CD14-positive monocyte (primary cell): ENCODE data around the gene TAF4. TPM values are rescaled to one million over a fixed set of nuclear protein-coding genes. Genes with fewer than 3 reads are reported as not detected.

Experiments used
- DNase-seq, 3 donors: peaks; one replicate each; pipeline ENCODE4 v3.0.0-alpha.2; 2011 to 2022
- H2AFZ ChIP-seq: 2 replicates; pipeline ENCODE4 v1.6.0; 2012; ENCODE audit warnings: mild to moderate bottlenecking, low read depth, low read length, inconsistent platforms; ENCODE audit not compliant: insufficient read depth, poor library complexity, severe bottlenecking
- H3K27ac ChIP-seq, 2 donors: 1 replicate in 1 of 2; 2 replicates in 1 of 2; pipeline ENCODE4 v1.5.1; 2012 to 2013; ENCODE audit warnings: low read length in 2 of 2, control low read depth in 1 of 2, inconsistent platforms in 1 of 2, low read depth in 1 of 2, mild to moderate bottlenecking in 1 of 2
- H3K27me3 ChIP-seq, 2 donors: one replicate each; pipeline versions ENCODE4 v1.6.0 to v1.6.1; 2011 to 2013; ENCODE audit warnings: low read length in 2 of 2; ENCODE audit not compliant: control insufficient read depth in 2 of 2, insufficient read depth in 2 of 2
- H3K36me3 ChIP-seq, 2 donors: replicated peaks in 1 of 2; 1 replicate in 1 of 2; 2 replicates in 1 of 2; pipeline versions ENCODE4 v1.5.1 to v1.6.1; 2012 to 2013; ENCODE audit warnings: low read length in 2 of 2, control low read depth in 1 of 2, inconsistent platforms in 1 of 2, mild to moderate bottlenecking in 1 of 2; ENCODE audit not compliant: insufficient read depth in 2 of 2, control insufficient read depth in 1 of 2
- H3K4me1 ChIP-seq, 2 donors: 1 replicate in 1 of 2; 2 replicates in 1 of 2; pipeline versions ENCODE4 v1.5.1 to v1.6.1; 2012 to 2013; ENCODE audit warnings: low read length in 2 of 2, control low read depth in 1 of 2, inconsistent platforms in 1 of 2, mild to moderate bottlenecking in 1 of 2, moderate library complexity in 1 of 2; ENCODE audit not compliant: insufficient read depth in 2 of 2, control insufficient read depth in 1 of 2
- H3K4me2 ChIP-seq: replicated peaks from 2 replicates; pipeline ENCODE3; 2012; ENCODE audit warnings: low read length, moderate library complexity, mild to moderate bottlenecking; ENCODE audit not compliant: poor library complexity, severe bottlenecking; ENCODE audit errors: extremely low read depth
- H3K4me3 ChIP-seq, 3 experiments: fragments of 200-600 bp in 1 of 3; sonication (generic) in 1 of 3; replicated peaks in 1 of 3; 1 replicate in 2 of 3; 2 replicates in 1 of 3; pipeline ENCODE4 v1.5.1; 2011 to 2013; ENCODE audit warnings: low read length in 3 of 3, mild to moderate bottlenecking in 3 of 3, control low read depth in 2 of 3, low read depth in 2 of 3, inconsistent platforms in 1 of 3, moderate library complexity in 1 of 3
- H3K79me2 ChIP-seq: 2 replicates; pipeline ENCODE4 v1.6.0; 2012; ENCODE audit warnings: mild to moderate bottlenecking, control low read depth, inconsistent platforms, low read length, moderate library complexity; ENCODE audit not compliant: insufficient read depth
- H3K9ac ChIP-seq: 2 replicates; pipeline ENCODE4 v1.6.0; 2017; ENCODE audit warnings: low read length, mild to moderate bottlenecking; ENCODE audit not compliant: insufficient read depth, poor library complexity, severe bottlenecking
- H3K9me3 ChIP-seq, 2 donors: replicated peaks in 1 of 2; 1 replicate in 1 of 2; 2 replicates in 1 of 2; pipeline versions ENCODE4 v1.5.1 to v1.6.1; 2012 to 2013; ENCODE audit warnings: low read length in 2 of 2, control low read depth in 1 of 2; ENCODE audit not compliant: control insufficient read depth in 1 of 2, insufficient read depth in 1 of 2
- H4K20me1 ChIP-seq: 2 replicates; pipeline ENCODE4 v1.6.0; 2012; ENCODE audit warnings: mild to moderate bottlenecking, low read length, control low read depth, moderate library complexity; ENCODE audit not compliant: insufficient read depth
- H3K27ac Mint-ChIP-seq, 7 donors: one replicate each; pipeline ENCODE4 v1.8.0; 2020; ENCODE audit warnings: mild to moderate bottlenecking in 7 of 7, mixed read lengths in 7 of 7, moderate library complexity in 6 of 7, inconsistent platforms in 2 of 7
- H3K27me3 Mint-ChIP-seq, 3 donors: one replicate each; pipeline ENCODE4 v1.8.0; 2021 to 2022; ENCODE audit warnings: low read depth in 3 of 3, mild to moderate bottlenecking in 3 of 3, mixed read lengths in 3 of 3, moderate library complexity in 3 of 3, inconsistent platforms in 1 of 3
- H3K36me3 Mint-ChIP-seq, 2 donors: one replicate each; pipeline ENCODE4 v1.8.0; 2020; ENCODE audit warnings: mixed read lengths in 2 of 2, inconsistent platforms in 1 of 2, mild to moderate bottlenecking in 1 of 2
- H3K4me1 Mint-ChIP-seq: one replicate; pipeline ENCODE4 v1.8.0; 2020; ENCODE audit warnings: mild to moderate bottlenecking, mixed read lengths
- H3K4me3 Mint-ChIP-seq, 2 donors: one replicate each; pipeline ENCODE4 v1.8.0; 2020; ENCODE audit warnings: mild to moderate bottlenecking in 2 of 2, mixed read lengths in 2 of 2, moderate library complexity in 1 of 2
- H3K9me3 Mint-ChIP-seq, 7 donors: one replicate each; pipeline ENCODE4 v1.8.0; 2020 to 2022; ENCODE audit warnings: mixed read lengths in 7 of 7, mild to moderate bottlenecking in 6 of 7, moderate library complexity in 6 of 7, inconsistent platforms in 2 of 7
- CTCF ChIP-seq: fragments of 200-600 bp; IDR thresholded peaks from one replicate; pipeline ENCODE4 v1.8.0; 2022; ENCODE audit warnings: antibody characterized with exemption, mild to moderate bottlenecking
- WGBS: methylation state at CpG from one replicate; pipeline ENCODE4 v1.1.5; 2013; ENCODE audit warnings: missing lambda C conversion rate; ENCODE audit not compliant: insufficient coverage; 5-methylcytosine and 5-hydroxymethylcytosine counted together
- intact Hi-C, 2 donors: fragments of 100-400 bp; cut with micrococcal nuclease; formaldehyde crosslinking; loops; one replicate each; pipeline versions ENCODE4 v1.15.0 to v1.15.1; 2023
- polyA plus RNA-seq, 3 donors: library from polyadenylated mRNA; depleted of rRNA in 1 of 3; unstranded in 2 of 3; stranded (reverse) in 1 of 3; fragments of 300-500 nt in 2 of 3; fragments of >200 nt in 1 of 3; fragmentation: Illumina TruSeq in 2 of 3; gene quantifications; 1 replicate in 2 of 3; 2 replicates in 1 of 3; pipeline ENCODE4 v1.2.3, GENCODE V29; 2012 to 2021
- small RNA-seq: library from RNA; depleted of rRNA; stranded (forward); fragments of <200 nt; gene quantifications from one replicate; pipeline ENCODE3, GENCODE V24; 2012; ENCODE audit warnings: low read depth; ENCODE audit not compliant: insufficient read length

The TAF4 gene
- polyA plus RNA-seq, 3 donors: 0.48 to 14.9 (median 0.99) TPM

DNA sequence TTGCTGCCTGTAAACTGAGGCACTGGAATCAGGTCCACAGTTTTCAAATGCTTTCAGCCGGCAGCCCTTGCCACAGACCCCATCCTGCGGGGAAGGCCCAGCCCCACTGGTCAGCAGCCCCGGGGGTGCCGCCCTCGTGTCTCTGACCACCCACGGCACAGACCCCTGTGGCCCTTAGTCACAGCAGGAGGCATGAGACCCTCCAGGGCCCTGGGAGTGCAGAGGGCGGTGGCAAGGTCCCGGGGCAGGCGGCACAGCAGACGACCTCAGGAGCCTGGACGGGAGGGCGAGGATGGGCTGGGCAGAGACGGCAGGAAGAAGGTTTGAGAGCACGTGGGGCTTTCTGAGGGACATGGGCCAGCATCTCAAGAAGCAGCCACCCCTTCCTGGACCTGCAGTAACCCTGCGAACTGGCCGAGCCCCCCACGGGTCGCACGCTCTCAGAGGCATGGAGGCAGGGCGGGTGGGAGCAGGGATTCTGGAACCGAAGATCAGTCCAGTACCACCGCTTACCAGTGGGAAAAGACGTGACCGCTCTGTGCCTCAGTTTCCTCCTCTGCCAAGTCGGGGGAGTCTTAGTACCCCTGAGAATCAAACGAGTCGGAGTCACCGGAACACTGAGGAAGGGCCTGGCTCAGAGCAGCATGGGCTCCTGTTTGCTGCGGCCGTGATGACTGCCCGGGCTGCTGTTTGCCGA, 140.7 kb downstream of the TAF4 start:
- no peak overlapping the region for H3K4me2 ChIP-seq
- H3K9me3 ChIP-seq: peaks cover 10 to 73% of the 10 kb centered on the region in 2 donors
- Mint-ChIP-seq H3K27me3 (peaks cover 0 to 3% (median 3%) of the 10 kb centered on the region in 3 donors), H3K27ac (no peak overlapping the region), H3K9me3 (peaks cover 0 to 34% (median 22%) of the 10 kb centered on the region in 7 donors), H3K4me3 (no peak overlapping the region), H3K36me3 (no peaks in the 10 kb centered on the region), H3K4me1 (no peaks in the 10 kb centered on the region)
- H3K79me2 ChIP-seq: no peaks in the 10 kb centered on the region
- no peaks in the 10 kb centered on the region for H3K4me1 ChIP-seq
- H3K27ac ChIP-seq: no peak overlapping the region
- H4K20me1 ChIP-seq: no peaks in the 10 kb centered on the region
- no peak overlapping the region for H3K9ac ChIP-seq
- WGBS: 93% methylated on average over 32 of the region's 32 CpGs
- no peak for DNase-seq
- no peaks in the 10 kb centered on the region for H3K36me3 ChIP-seq
- TF ChIP-seq CTCF: no peak
- no peaks in the 10 kb centered on the region for H3K27me3 ChIP-seq
- no peak overlapping the region for H3K4me3 ChIP-seq
- intact Hi-C loops: no loop called here
- no peak overlapping the region for H2AFZ ChIP-seq

Small RNA genes lying within 50 kb of the gene (small RNA-seq; reads per million reads assigned to genes)
- gene MIR3195: not detected

Other genes starting within 250 kb of the TAF4 start
- 10 to 100 TPM in 1 of 3 donors, 1 to 10 TPM in 2; 1.0 to 33.5 (median 1.4) TPM for gene LSM14B, start 56.6 kb upstream of the TAF4 start, polyA plus RNA-seq
- gene PSMA7, start 77.5 kb upstream of the TAF4 start, polyA plus RNA-seq: 100 to 1,000 TPM; 402 to 668 (median 527) TPM
- gene SS18L1, start 77.9 kb upstream of the TAF4 start, polyA plus RNA-seq: 10 to 100 TPM in 1 of 3 donors, 1 to 10 TPM in 1, under 1 TPM in 1; 0.75 to 16.5 (median 1.1) TPM
- gene MTG2, start 117.1 kb upstream of the TAF4 start, polyA plus RNA-seq: 10 to 100 TPM; 10.8 to 16.1 (median 14.9) TPM
- gene HRH3, start 154.4 kb upstream of the TAF4 start, polyA plus RNA-seq: not detected
- gene OSBPL2, start 172.6 kb upstream of the TAF4 start, polyA plus RNA-seq: 10 to 100 TPM; 12.9 to 29.1 (median 17.9) TPM
- gene ADRM1, start 237.1 kb upstream of the TAF4 start, polyA plus RNA-seq: 10 to 100 TPM; 63.3 to 81.5 (median 72.5) TPM